NCI-H526 (cell line): ENCODE results near the gene CRHR1.

Source experiments
- DNase-seq, 2 experiments: peaks; one replicate each; lab custom pipeline; 2025; lab: John Stamatoyannopoulos, UW

Gene CRHR1

DNA sequence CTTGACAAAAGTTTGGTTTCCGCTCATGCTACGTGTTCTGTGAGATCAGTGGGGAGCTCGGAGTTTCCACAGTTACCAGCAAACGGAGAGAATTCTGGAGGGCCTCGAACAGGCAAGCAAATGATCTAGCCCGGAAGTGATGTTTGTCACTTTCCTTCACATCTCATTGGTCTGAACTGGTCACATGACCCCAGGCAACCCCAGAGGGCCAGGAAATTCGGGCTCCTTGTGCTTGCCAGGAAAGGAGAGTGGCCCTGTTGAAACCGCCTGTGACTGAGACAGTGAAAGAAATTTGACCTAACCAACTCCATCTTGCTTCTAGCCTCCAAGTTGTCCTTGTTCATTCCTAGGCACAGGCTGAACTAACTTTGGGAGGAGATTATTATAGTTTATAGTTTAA, 83.6 kb downstream of the CRHR1 start:
- no peak for DNase-seq

DNA sequence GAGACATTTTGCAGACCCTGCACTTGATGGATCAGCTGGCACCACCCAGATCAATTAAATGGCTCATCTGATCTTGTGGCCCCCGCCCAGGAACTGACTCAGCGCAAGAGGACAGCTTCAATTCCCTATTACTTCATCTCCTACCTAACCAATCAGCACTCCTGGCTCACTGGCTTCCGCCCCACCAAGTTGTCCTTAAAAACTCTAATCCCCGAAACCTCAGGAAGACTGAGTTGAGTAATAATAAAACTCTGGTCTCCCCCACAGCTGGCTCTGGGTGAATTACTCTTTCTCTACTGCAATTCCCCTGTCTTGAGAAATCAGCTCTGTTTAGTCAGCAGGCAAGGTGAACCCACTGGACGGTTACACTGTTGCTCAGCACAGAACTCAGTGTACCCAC, 84.2 kb downstream of the CRHR1 start:
- no peak for DNase-seq

DNA sequence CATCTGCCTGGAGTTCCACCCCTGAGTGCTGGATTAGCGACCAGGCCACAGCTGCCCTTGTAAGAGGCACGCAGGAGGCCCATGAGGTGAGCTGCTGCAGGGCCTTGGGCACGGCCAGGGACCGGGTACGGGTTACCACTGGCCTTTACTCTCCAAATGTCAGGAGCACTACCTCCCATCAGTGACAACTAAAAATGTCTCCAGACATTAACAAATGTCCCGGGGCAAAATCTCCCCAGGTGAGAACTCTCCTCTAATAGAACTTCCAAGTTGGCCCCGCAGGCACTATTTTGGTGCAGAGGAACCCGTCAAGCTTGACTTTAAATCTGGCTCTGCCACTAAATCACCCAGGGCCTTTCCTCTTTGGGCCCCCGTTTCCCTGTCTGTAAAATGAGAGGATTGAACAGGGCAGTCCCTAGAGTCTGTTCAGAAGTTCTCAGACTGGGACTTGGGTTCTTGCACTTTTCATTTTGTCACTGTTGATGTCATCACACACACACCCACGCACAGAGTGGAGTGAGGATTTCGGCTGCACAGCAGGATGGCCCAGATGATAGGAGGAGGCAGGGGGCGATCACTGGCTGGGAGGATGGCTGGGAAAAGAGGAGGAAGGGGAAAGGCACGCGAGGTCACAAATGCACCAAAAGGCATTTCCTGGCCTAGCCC, 85.7 kb downstream of the CRHR1 start:
- no peak for DNase-seq

DNA sequence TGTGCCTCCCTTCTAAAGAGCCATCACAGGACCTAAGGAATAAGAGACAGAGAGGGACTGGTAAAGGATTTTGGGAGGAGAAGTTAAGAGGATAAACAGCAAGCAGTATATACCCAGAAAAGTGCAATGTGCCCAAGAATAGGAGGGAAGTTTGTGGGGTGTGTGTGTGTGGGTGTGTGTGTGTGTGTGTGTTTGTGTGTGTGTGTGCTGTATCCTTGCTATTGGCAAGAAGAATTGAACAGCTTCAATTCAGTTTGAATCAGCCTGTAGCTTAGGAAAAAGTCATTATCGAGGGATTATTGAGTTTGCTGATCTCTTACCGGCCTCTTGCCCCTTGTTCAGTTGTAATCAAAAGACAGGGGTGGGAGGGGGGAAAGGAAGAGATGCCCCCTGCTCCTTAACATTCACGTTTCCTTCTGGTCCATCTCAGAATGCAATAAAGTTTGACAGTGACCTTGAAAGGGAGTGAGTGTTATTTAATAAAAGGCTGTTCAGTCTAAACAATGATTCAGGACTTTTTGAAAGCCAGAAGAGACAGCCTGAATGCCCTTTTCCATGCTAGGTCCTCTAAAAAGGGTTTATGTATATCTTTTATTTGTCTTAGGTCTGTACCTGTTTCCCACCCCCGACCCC, 86.3 kb downstream of the CRHR1 start:
- no peak for DNase-seq

DNA sequence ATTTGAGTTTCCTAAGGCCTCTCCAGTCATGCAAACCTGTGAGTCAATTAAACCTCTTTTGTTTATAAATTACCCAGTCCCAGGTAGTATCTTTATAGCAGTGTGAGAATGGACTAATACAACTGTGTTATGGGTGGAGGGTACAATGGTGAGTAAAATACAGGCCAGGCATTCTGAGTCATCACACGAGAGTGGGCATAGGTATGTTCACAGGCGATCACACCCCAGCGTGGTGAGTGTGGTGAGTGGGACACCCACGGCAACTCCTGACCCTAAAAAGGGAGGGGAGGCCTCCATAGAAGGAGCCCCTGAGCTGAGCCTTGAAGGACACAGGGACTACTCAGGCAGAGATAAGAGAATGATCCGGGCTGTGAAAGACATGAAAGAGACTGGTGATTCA, 87.6 kb downstream of the CRHR1 start:
- DNase-seq: no peak

DNA sequence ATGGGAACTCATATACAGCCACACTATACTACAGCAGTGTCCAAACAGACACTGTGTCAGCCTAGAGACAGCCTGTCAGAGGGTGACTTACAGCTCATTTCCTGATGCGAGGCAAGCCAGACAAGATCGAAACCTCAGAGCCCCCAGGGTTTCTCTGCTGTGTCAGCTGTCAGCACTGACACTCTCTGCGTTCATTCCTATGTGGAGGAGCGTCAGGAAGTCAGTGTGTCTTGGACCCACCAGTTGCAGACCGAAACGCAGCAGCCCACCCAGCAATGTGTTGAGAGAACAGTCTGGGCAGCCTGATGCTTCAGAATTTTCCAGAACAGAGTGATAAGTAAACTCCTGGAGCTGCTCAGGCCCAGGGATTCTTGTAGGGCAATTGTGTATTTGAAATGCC, 89.6 kb downstream of the CRHR1 start:
- DNase-seq: no peak

DNA sequence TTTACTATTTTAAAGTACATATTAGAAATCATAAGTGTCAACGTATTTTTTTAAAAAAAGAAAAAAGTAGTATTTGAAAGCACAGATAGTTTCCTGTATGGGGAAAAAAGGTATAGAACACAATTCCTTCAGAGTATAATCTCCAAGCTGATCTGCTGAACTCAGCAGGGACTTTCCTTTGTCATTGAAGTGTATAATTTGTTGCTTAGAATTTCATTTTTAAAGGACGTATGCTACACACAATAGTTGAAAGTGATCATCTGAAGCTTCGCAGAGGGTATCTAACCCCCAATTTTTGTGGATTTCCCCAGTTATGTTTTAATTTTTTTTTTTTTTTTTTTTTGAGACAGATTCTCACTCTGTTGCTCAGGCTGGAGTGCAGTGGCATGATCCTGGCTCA, 90.0 kb downstream of the CRHR1 start:
- no peak for DNase-seq

DNA sequence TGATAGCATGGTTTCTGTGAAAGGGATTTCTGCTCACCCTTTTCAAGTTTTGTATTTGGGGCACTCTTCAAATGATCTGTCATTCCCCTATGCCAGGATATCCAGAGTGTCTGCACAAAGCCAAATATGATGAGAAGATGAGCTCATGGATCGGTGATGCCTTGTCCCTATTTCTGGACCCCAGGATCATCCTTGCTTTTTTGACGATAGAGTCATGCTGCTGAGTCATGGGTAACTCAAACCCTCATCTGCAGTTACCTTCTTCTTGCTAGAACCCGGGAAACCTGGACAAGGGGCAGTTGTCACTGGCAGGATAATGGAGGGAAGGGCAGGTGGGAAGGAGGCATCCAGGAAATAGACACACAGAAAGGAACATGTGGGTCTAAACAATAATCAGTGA, 92.4 kb downstream of the CRHR1 start:
- DNase-seq: no peak

DNA sequence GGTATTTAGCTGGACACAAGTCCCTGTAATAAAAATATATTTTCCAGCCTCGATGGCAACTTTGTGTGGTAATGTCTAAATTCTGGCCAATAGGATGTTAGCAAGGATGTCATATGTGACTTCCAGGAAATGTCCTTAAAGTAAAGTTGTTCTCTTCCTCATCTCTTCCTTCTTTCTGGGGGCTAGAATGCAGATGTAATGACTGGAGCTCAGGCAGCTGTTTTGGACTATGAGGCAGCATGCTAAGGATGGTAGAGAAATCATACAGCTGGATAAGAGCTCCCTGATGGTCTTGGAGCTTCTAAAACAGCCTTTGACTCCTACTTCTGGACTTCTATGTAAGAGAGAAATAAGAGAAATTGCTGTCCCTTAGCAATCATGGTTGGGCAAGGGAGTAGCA, 93.3 kb downstream of the CRHR1 start:
- DNase-seq: no peak

DNA sequence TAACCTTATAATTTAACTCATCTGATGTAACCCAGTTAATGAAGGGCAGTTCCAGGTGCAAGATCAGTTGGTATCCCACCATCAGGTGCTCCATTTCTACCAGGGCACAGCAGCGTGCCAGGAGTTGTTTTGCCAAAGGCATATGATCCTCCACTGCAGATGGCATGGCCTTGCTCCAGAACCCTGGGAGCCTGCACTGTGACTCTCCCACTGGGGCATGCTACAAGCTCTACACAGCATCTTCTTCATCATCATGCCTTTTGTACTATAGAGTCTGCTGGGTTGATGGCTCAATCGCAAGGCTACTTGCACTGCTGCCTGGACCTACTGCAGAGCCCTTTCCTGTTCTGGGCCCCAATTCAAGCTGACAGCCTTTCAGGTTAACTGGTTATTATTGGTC, 98.9 kb downstream of the CRHR1 start:
- no peak for DNase-seq
